ENCODE measurements around the gene ASB16. TPM values are rescaled to one million over a fixed set of nuclear protein-coding genes. Genes with fewer than 3 reads are reported as not detected.

The ASB16 gene
- total and polyA plus RNA-seq, 9 of the 15 experiments (the other 6 are each of a cell fraction or from before 2014, with no cell fraction given), result 0.03 to 0.07 TPM; not detected in 7

- TF ChIP-seq ZFP36 (IDR thresholded peaks at IDR 0.05; ENCODE audit: low read depth, low read length, partially characterized antibody) (no peak), CSDE1 (IDR thresholded peaks at IDR 0.05) (no peak), HES1 (IDR thresholded peaks at IDR 0.05; ENCODE audit: low read depth) (no peak), MAFG (tag; conservative IDR thresholded peaks at IDR 0.05) (no peak), PYGO2 (tag; IDR thresholded peaks at IDR 0.05) (no peak), ATF7 (IDR thresholded peaks at IDR 0.05) (0 out of 2 replicates have a peak, but pooled peaks have one; percentile 30), TCF7L2 (IDR thresholded peaks at IDR 0.05; ENCODE audit: low read depth, low read length) (no peak), CCNT2 (IDR thresholded peaks at IDR 0.05; ENCODE audit: borderline replicate concordance, extremely low read depth, insufficient read length, low read depth, low read length) (no peak), ZNF77 (CRISPR knock-in tag; IDR thresholded peaks at IDR 0.05) (no peak), NR3C1 (CRISPR knock-in tag; IDR thresholded peaks at IDR 0.05) (no peak), FOXJ2 (tag; IDR thresholded peaks at IDR 0.05) (no peak), MED1 (CRISPR knock-in tag; IDR thresholded peaks at IDR 0.05; ENCODE audit: borderline replicate concordance) (no peak), MXD1 (CRISPR knock-in tag; IDR thresholded peaks at IDR 0.05; ENCODE audit: borderline replicate concordance, poor library complexity, severe bottlenecking) (no peak), KDM2B (CRISPR knock-in tag; IDR thresholded peaks at IDR 0.05) (peak; percentile 63; the same call in 1 of the 2 replicates), E2F1 (CRISPR knock-in tag; IDR thresholded peaks at IDR 0.05) (no peak), SFPQ (IDR thresholded peaks at IDR 0.05; ENCODE audit: low read depth, low read length) (no peak), ZNF274 (IDR thresholded peaks at IDR 0.05; ENCODE audit: borderline replicate concordance, low read depth, low read length) (no peak), ZNF655 (CRISPR knock-in tag; IDR thresholded peaks at IDR 0.05) (no peak), ZNF146 (CRISPR knock-in tag; IDR thresholded peaks at IDR 0.05; ENCODE audit: unreplicated experiment) (no peak), CXXC5 (CRISPR knock-in tag; IDR thresholded peaks at IDR 0.05) (peak; percentile 44), PML (IDR thresholded peaks at IDR 0.05; ENCODE audit: low read length) (no peak), E2F3 (CRISPR knock-in tag; IDR thresholded peaks at IDR 0.05) (no peak), PRPF4 (IDR thresholded peaks at IDR 0.05; ENCODE audit: insufficient read depth, low read depth, low read length, poor library complexity, severe bottlenecking) (no peak)
These were observed 49.9 kb downstream of the ASB16 start (continued) for GRCh38 chr17:44220213-44221083.
